ENCODE results near the gene IQCB1. TPM values are rescaled to one million over a fixed set of nuclear protein-coding genes. Genes with fewer than 3 reads are reported as not detected.
A peak's percentile ranks its signal among the peaks of the same experiment; 100 is the strongest.

Gene IQCB1
- polyA plus RNA-seq, 3 donors = 6.0 to 27.7 (median 7.5) TPM

DNA sequence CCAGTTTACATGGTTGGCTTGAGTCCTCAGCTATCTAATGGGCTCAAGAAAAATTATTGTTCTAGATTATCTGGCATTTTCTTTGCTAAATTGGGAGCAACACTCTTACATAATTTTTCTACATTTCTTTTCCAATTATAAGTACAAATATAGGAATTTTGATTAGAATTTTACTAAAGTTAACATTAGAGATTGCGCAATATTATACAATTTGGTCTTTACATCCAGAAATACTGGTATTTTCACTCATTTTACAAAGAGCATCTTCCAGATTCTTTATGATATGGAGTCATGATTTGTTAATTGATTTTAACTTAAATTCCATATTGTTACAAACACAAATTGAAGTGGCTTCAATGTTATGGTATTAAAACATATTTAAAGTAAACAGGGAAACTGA, 65.6 kb downstream of the IQCB1 start:
- Mint-ChIP-seq H3K27me3 (ENCODE audit: low read depth in 3 of 3) (peaks cover 0 to 2% (median 0%) of the 10 kb centered on the region in 3 donors), H3K36me3 (peaks cover 33 to 56% of the 10 kb centered on the region in 2 donors)
- no CpG with 5 or more reads among the region's 1 CpG for WGBS (ENCODE audit: insufficient coverage)

DNA sequence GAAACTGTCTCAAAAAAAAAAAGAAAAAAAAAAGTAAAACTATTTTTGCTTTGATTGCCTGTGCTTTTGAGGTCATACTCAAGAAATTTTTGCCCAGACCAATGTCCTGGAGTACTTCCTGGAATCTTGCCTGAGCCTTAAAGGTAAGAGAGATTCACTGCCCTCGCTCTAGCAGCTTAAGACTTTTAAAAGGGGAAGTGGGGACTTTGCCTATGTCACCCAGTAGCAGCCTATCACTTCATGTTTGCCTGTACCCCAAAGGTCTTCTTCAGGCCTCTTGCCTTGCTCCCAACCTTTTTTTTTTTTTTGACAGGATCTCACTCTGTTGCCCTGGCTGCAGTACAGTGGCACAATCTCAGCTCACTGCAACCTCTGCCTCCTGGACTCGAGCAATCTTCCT, 66.4 kb downstream of the IQCB1 start:
- no peaks in the 10 kb centered on the region for H3K27me3 ChIP-seq (ENCODE audit: control insufficient read depth in 2 of 2, insufficient read depth in 2 of 2, low read length in 2 of 2)
- no peak overlapping the region for H3K4me3 Mint-ChIP-seq
- H3K36me3 ChIP-seq (replicated peaks in 1 of 2; ENCODE audit: control insufficient read depth in 1 of 2, insufficient read depth in 2 of 2, low read length in 2 of 2) = peaks cover 32 to 48% of the 10 kb centered on the region in 2 donors
- H3K9me3 Mint-ChIP-seq = no peaks in the 10 kb centered on the region
- no peaks in the 10 kb centered on the region for H3K9me3 ChIP-seq (replicated peaks in 1 of 2; ENCODE audit: control insufficient read depth in 1 of 2, insufficient read depth in 1 of 2, low read length in 2 of 2)
- no peaks in the 10 kb centered on the region for H3K79me2 ChIP-seq (ENCODE audit: insufficient read depth, low read length)
- H3K4me2 ChIP-seq (replicated peaks; ENCODE audit: extremely low read depth, low read length, poor library complexity, severe bottlenecking) = no peak overlapping the region
- no peaks in the 10 kb centered on the region for H3K4me1 ChIP-seq (ENCODE audit: control insufficient read depth in 1 of 2, insufficient read depth in 2 of 2, low read length in 2 of 2)
- peaks cover 0 to 2% (median 0%) of the 10 kb centered on the region in 3 donors for H3K27me3 Mint-ChIP-seq (ENCODE audit: low read depth in 3 of 3)
- intact Hi-C loops (cut with micrococcal nuclease) = no loop called here
- DNase-seq = peak in 2 of 3 donors; percentile 14 to 24
- H4K20me1 ChIP-seq (ENCODE audit: insufficient read depth, low read length) = no peaks in the 10 kb centered on the region
- H3K4me3 ChIP-seq (replicated peaks in 1 of 3; ENCODE audit: low read depth in 2 of 3, low read length in 3 of 3) = no peak overlapping the region
- no peak overlapping the region for H2AFZ ChIP-seq (ENCODE audit: insufficient read depth, low read depth, low read length, poor library complexity, severe bottlenecking)
- no peak overlapping the region for H3K27ac ChIP-seq (ENCODE audit: low read depth in 1 of 2, low read length in 2 of 2)
- peaks cover 25 to 48% of the 10 kb centered on the region in 2 donors for H3K36me3 Mint-ChIP-seq
- WGBS (ENCODE audit: insufficient coverage) = no CpG with 5 or more reads among the region's 2 CpGs
- TF ChIP-seq, protein P1, sequence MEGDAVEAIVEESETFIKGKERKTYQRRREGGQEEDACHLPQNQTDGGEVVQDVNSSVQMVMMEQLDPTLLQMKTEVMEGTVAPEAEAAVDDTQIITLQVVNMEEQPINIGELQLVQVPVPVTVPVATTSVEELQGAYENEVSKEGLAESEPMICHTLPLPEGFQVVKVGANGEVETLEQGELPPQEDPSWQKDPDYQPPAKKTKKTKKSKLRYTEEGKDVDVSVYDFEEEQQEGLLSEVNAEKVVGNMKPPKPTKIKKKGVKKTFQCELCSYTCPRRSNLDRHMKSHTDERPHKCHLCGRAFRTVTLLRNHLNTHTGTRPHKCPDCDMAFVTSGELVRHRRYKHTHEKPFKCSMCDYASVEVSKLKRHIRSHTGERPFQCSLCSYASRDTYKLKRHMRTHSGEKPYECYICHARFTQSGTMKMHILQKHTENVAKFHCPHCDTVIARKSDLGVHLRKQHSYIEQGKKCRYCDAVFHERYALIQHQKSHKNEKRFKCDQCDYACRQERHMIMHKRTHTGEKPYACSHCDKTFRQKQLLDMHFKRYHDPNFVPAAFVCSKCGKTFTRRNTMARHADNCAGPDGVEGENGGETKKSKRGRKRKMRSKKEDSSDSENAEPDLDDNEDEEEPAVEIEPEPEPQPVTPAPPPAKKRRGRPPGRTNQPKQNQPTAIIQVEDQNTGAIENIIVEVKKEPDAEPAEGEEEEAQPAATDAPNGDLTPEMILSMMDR (IDR thresholded peaks at IDR 0.05) = no peak
- H3K9ac ChIP-seq (ENCODE audit: insufficient read depth, low read length, poor library complexity, severe bottlenecking) = no peak overlapping the region
- H3K4me1 Mint-ChIP-seq = no peaks in the 10 kb centered on the region
- H3K27ac Mint-ChIP-seq = no peak overlapping the region

More for the DNA sequence above, 65.6 kb downstream of the IQCB1 start:
- H3K4me3 Mint-ChIP-seq = no peak overlapping the region
- no peak overlapping the region for H2AFZ ChIP-seq (ENCODE audit: insufficient read depth, low read depth, low read length, poor library complexity, severe bottlenecking)
- no peaks in the 10 kb centered on the region for H3K9me3 ChIP-seq (replicated peaks in 1 of 2; ENCODE audit: control insufficient read depth in 1 of 2, insufficient read depth in 1 of 2, low read length in 2 of 2)
- no peak overlapping the region for H3K9ac ChIP-seq (ENCODE audit: insufficient read depth, low read length, poor library complexity, severe bottlenecking)
- no peaks in the 10 kb centered on the region for H4K20me1 ChIP-seq (ENCODE audit: insufficient read depth, low read length)
- H3K27ac Mint-ChIP-seq = no peak overlapping the region
- H3K9me3 Mint-ChIP-seq = no peaks in the 10 kb centered on the region
- H3K4me1 Mint-ChIP-seq = no peaks in the 10 kb centered on the region
- H3K79me2 ChIP-seq (ENCODE audit: insufficient read depth, low read length) = no peaks in the 10 kb centered on the region
- no peaks in the 10 kb centered on the region for H3K4me1 ChIP-seq (ENCODE audit: control insufficient read depth in 1 of 2, insufficient read depth in 2 of 2, low read length in 2 of 2)
- no peak overlapping the region for H3K27ac ChIP-seq (ENCODE audit: low read depth in 1 of 2, low read length in 2 of 2)
- DNase-seq = no peak
- H3K27me3 ChIP-seq (ENCODE audit: control insufficient read depth in 2 of 2, insufficient read depth in 2 of 2, low read length in 2 of 2) = no peaks in the 10 kb centered on the region
- peaks cover 35 to 56% of the 10 kb centered on the region in 2 donors for H3K36me3 ChIP-seq (replicated peaks in 1 of 2; ENCODE audit: control insufficient read depth in 1 of 2, insufficient read depth in 2 of 2, low read length in 2 of 2)
- TF ChIP-seq, protein P1 (IDR thresholded peaks at IDR 0.05) = no peak
- H3K4me3 ChIP-seq (replicated peaks in 1 of 3; ENCODE audit: low read depth in 2 of 3, low read length in 3 of 3) = no peak overlapping the region
- intact Hi-C loops (cut with micrococcal nuclease) = no loop called here
- H3K4me2 ChIP-seq (replicated peaks; ENCODE audit: extremely low read depth, low read length, poor library complexity, severe bottlenecking) = no peak overlapping the region
